ENCODE data around the gene RHBDL1.

DNA sequence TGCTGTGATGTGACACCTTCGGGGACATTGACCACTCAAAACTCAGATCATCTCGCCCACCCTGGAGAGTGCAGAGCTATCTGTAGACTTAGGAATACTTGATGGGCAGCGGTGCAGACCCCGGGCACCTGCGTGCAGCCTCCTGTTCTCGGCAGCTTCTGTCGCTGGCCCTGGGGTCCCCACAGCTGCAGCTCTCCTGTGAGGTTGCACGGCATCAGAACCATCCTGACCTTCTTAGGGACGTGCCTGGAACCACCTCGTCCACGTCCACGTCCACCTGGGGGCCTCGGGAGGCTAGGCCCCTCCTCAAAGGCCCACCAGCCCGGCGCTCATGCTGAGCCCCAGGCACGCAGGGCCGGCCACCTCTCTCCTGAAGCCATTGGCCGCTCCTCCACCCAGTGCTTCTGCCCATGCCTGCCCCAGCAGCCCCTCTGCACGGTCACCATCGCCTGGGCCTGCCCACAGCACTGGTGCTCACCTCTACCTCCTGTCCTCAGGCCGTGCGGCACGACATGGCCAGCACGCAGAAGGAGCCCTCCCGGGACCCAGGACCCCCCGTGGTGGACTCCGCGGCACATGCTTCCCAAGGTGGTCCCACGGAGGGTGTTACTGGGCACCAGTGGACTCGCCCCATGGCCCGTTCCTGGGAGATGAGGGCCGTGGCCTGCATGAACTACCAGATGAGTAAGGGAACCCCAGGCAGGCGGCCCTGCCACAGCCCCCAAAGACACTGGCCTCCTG is 47.0 kb upstream of the RHBDL1 start:
- TF ChIP-seq CHD1 (IDR thresholded peaks at IDR 0.05; ENCODE audit: low read depth, low read length) (no peak), CTCF (IDR thresholded peaks at IDR 0.05 in 2 of 3, conservative IDR thresholded peaks at IDR 0.05 in 1 of 3; ENCODE audit: control insufficient read depth in 2 of 3, extremely low read depth in 1 of 3, insufficient read depth in 1 of 3, low read depth in 3 of 3, low read length in 3 of 3) (no peak), MYC (IDR thresholded peaks at IDR 0.05; ENCODE audit: insufficient read depth, insufficient read length, insufficient replicate concordance, low read length, severe bottlenecking) (no peak), ZNF207 (IDR thresholded peaks at IDR 0.05; ENCODE audit: borderline replicate concordance) (no peak), POLR2AphosphoS5 (IDR thresholded peaks at IDR 0.05; ENCODE audit: low read length) (no peak), FOXM1 (IDR thresholded peaks at IDR 0.05; ENCODE audit: low read depth, low read length) (no peak), KDM1A (IDR thresholded peaks at IDR 0.05; ENCODE audit: borderline replicate concordance) (no peak)
